ENCODE measurements around the gene SCART1. TPM values are rescaled to one million over a fixed set of nuclear protein-coding genes. Genes with fewer than 3 reads are reported as not detected.

The SCART1 gene
- total RNA-seq, 1 experiment from 2014 or later = 0.50 TPM

Other genes with a start within 250 kb of the SCART1 start
- 31.5 and 38.6 TPM in 2 replicates for gene UTF1, start 223.7 kb upstream of the SCART1 start, total RNA-seq (2021)
- 10.9 and 11.1 TPM in 2 replicates for gene VENTX, start 216.1 kb upstream of the SCART1 start, total RNA-seq (2021)
- 4.5 and 5.4 TPM in 2 replicates for gene ADAM8, start 177.1 kb upstream of the SCART1 start, total RNA-seq (2021)
- 52.4 and 53.5 TPM in 2 replicates for gene TUBGCP2, start 145.1 kb upstream of the SCART1 start, total RNA-seq (2021)
- gene ZNF511, start 145.0 kb upstream of the SCART1 start, total RNA-seq (2021) = 83.6 and 89.4 TPM in 2 replicates
- 1.9 and 2.9 TPM in 2 replicates for gene CALY, start 117.0 kb upstream of the SCART1 start, total RNA-seq (2021)
- 0.81 and 1.2 TPM in 2 replicates for gene PRAP1, start 106.6 kb upstream of the SCART1 start, total RNA-seq (2021)
- 39.6 and 41.8 TPM in 2 replicates for gene FUOM, start 95.9 kb upstream of the SCART1 start, total RNA-seq (2021)
- 94.1 and 100 TPM in 2 replicates for gene ECHS1, start 80.6 kb upstream of the SCART1 start, total RNA-seq (2021)
- gene PAOX, start 74.7 kb upstream of the SCART1 start, total RNA-seq (2021) = 5.3 and 5.6 TPM in 2 replicates
- 61.4 and 65.3 TPM in 2 replicates for gene MTG1, start 59.8 kb upstream of the SCART1 start, total RNA-seq (2021)
- 0.42 TPM in 2 replicates for gene SPRN, start 29.3 kb upstream of the SCART1 start, total RNA-seq (2021)
- 0.13 and 0.31 TPM in 2 replicates for gene CYP2E1, start 73.4 kb downstream of the SCART1 start, total RNA-seq (2021)
- gene SYCE1, start 111.6 kb downstream of the SCART1 start, total RNA-seq (2021) = not detected in 2 replicates
- gene FRG2B, start 172.8 kb downstream of the SCART1 start, total RNA-seq (2021) = not detected in 2 replicates

All from H9 (cell line).